ENCODE results near the gene JAK3.

DNA sequence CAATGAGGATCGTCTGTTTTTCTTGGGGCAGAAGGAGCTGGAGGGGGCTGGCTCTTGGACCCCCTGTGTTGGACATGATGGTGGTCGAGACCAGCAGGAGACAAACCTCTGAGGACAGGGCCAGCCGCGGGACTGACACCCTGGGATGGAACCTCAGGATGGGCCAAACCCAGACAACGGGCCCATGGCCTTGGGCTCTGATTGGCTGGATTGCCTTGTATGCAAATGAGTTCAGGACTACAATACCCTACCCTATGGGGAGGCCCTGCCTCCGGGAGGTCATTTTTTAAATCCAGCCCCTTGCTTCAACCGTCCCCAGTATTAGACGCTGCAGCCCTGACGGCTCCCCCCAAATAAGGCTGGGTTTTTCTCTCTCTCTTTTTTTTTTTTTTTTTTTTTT lies 46.0 kb upstream of the JAK3 start:
- TF ChIP-seq POLR2A (IDR thresholded peaks at IDR 0.05; ENCODE audit: insufficient read depth in 1 of 2, low read depth in 2 of 2, low read length in 2 of 2) = no peak
- no peak for TF ChIP-seq ELF4 (CRISPR knock-in tag; IDR thresholded peaks at IDR 0.05; ENCODE audit: borderline replicate concordance)
- TF ChIP-seq, protein P1, sequence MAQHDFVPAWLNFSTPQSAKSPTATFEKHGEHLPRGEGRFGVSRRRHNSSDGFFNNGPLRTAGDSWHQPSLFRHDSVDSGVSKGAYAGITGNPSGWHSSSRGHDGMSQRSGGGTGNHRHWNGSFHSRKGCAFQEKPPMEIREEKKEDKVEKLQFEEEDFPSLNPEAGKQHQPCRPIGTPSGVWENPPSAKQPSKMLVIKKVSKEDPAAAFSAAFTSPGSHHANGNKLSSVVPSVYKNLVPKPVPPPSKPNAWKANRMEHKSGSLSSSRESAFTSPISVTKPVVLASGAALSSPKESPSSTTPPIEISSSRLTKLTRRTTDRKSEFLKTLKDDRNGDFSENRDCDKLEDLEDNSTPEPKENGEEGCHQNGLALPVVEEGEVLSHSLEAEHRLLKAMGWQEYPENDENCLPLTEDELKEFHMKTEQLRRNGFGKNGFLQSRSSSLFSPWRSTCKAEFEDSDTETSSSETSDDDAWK (CRISPR knock-in tag; IDR thresholded peaks at IDR 0.05) = no peak
- TF ChIP-seq ZNF232 (CRISPR knock-in tag; IDR thresholded peaks at IDR 0.05; ENCODE audit: borderline replicate concordance) = no peak
- TF ChIP-seq JDP2 (CRISPR knock-in tag; IDR thresholded peaks at IDR 0.05; ENCODE audit: borderline replicate concordance) = no peak
- no peak for TF ChIP-seq GABPB1 (CRISPR knock-in tag; IDR thresholded peaks at IDR 0.05)
- TF ChIP-seq ZNF3 (CRISPR knock-in tag; IDR thresholded peaks at IDR 0.05) = no peak
- TF ChIP-seq SIX4 (CRISPR knock-in tag; IDR thresholded peaks at IDR 0.05) = no peak
- TF ChIP-seq, protein P2, sequence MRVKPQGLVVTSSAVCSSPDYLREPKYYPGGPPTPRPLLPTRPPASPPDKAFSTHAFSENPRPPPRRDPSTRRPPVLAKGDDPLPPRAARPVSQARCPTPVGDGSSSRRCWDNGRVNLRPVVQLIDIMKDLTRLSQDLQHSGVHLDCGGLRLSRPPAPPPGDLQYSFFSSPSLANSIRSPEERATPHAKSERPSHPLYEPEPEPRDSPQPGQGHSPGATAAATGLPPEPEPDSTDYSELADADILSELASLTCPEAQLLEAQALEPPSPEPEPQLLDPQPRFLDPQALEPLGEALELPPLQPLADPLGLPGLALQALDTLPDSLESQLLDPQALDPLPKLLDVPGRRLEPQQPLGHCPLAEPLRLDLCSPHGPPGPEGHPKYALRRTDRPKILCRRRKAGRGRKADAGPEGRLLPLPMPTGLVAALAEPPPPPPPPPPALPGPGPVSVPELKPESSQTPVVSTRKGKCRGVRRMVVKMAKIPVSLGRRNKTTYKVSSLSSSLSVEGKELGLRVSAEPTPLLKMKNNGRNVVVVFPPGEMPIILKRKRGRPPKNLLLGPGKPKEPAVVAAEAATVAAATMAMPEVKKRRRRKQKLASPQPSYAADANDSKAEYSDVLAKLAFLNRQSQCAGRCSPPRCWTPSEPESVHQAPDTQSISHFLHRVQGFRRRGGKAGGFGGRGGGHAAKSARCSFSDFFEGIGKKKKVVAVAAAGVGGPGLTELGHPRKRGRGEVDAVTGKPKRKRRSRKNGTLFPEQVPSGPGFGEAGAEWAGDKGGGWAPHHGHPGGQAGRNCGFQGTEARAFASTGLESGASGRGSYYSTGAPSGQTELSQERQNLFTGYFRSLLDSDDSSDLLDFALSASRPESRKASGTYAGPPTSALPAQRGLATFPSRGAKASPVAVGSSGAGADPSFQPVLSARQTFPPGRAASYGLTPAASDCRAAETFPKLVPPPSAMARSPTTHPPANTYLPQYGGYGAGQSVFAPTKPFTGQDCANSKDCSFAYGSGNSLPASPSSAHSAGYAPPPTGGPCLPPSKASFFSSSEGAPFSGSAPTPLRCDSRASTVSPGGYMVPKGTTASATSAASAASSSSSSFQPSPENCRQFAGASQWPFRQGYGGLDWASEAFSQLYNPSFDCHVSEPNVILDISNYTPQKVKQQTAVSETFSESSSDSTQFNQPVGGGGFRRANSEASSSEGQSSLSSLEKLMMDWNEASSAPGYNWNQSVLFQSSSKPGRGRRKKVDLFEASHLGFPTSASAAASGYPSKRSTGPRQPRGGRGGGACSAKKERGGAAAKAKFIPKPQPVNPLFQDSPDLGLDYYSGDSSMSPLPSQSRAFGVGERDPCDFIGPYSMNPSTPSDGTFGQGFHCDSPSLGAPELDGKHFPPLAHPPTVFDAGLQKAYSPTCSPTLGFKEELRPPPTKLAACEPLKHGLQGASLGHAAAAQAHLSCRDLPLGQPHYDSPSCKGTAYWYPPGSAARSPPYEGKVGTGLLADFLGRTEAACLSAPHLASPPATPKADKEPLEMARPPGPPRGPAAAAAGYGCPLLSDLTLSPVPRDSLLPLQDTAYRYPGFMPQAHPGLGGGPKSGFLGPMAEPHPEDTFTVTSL (CRISPR knock-in tag; IDR thresholded peaks at IDR 0.05; ENCODE audit: borderline replicate concordance) = no peak
- no peak for TF ChIP-seq RXRA (CRISPR knock-in tag; IDR thresholded peaks at IDR 0.05)
- no peak for TF ChIP-seq ZNF878 (CRISPR knock-in tag; IDR thresholded peaks at IDR 0.05)
- TF ChIP-seq, protein P3, sequence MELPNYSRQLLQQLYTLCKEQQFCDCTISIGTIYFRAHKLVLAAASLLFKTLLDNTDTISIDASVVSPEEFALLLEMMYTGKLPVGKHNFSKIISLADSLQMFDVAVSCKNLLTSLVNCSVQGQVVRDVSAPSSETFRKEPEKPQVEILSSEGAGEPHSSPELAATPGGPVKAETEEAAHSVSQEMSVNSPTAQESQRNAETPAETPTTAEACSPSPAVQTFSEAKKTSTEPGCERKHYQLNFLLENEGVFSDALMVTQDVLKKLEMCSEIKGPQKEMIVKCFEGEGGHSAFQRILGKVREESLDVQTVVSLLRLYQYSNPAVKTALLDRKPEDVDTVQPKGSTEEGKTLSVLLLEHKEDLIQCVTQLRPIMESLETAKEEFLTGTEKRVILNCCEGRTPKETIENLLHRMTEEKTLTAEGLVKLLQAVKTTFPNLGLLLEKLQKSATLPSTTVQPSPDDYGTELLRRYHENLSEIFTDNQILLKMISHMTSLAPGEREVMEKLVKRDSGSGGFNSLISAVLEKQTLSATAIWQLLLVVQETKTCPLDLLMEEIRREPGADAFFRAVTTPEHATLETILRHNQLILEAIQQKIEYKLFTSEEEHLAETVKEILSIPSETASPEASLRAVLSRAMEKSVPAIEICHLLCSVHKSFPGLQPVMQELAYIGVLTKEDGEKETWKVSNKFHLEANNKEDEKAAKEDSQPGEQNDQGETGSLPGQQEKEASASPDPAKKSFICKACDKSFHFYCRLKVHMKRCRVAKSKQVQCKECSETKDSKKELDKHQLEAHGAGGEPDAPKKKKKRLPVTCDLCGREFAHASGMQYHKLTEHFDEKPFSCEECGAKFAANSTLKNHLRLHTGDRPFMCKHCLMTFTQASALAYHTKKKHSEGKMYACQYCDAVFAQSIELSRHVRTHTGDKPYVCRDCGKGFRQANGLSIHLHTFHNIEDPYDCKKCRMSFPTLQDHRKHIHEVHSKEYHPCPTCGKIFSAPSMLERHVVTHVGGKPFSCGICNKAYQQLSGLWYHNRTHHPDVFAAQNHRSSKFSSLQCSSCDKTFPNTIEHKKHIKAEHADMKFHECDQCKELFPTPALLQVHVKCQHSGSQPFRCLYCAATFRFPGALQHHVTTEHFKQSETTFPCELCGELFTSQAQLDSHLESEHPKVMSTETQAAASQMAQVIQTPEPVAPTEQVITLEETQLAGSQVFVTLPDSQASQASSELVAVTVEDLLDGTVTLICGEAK (IDR thresholded peaks at IDR 0.05) = no peak
- TF ChIP-seq, protein P3 (CRISPR knock-in tag; IDR thresholded peaks at IDR 0.05) = no peak
- no peak for TF ChIP-seq RBAK (CRISPR knock-in tag; IDR thresholded peaks at IDR 0.05)
- no peak for TF ChIP-seq RFX5 (IDR thresholded peaks at IDR 0.05; ENCODE audit: low read depth, low read length)
